HT-29 (cell line): Measurements from ENCODE around the gene NDUFB10. TPM values are rescaled to one million over a fixed set of nuclear protein-coding genes. Genes with fewer than 3 reads are reported as not detected.
"Not testable (repeated sequence)": the region's sequence is repeated elsewhere in the genome, so short reads cannot be mapped to it uniquely, and the experiment has no call there.

Experiments
- DNase-seq: peaks from one replicate; pipeline ENCODE4 v3.0.0-alpha.2; 2015; ENCODE audit warnings: low spot score
- total RNA-seq: library from RNA; depleted of rRNA; stranded (reverse); fragments of >200 nt; shearing (Covaris generic); gene quantifications from 2 replicates; pipeline ENCODE4 v1.2.3, GENCODE V29; 2014; rRNA removed

Gene NDUFB10
- 415 and 426 TPM in 2 replicates for total RNA-seq

DNA sequence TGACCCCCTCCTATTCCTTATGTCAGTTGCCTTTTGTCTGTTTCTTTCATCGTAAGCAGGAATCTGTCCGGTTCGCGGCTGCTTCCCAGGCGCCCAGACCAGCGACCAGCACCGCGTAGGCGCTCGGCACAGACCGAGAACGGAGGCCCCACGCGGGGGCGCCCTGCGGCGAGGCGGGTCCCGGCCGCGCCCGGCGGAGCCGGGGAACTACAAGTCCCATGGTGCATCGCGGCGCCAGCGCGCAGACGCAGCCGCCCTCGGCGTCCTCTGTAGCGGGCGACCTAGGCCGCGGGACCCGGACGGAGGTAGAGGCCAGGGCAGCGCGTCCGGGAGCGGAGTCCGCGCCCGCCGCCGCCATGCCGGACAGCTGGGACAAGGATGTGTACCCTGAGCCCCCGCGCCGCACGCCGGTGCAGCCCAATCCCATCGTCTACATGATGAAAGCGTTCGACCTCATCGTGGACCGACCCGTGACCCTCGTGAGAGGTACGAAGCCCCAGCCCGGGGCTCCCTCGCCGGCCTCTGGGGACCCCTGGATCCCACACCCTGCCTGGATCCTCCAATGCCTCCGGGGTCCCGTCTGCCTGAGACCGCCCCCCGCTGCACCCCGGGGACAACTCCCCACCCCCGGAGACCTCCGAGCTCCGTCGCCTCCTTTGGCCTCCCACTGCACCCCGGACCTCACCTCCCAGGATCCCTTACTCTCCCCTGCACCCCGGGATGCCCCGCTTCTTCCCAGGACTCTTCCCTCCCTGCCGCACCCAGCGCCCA, at the start of gene NDUFB10:
TSS of gene NDUFB10 (plus strand) at position 270 of the 771 bp plus-strand sequence. CDS start at position 357, 87 bp downstream.
- DNase-seq = peak; percentile 94

DNA sequence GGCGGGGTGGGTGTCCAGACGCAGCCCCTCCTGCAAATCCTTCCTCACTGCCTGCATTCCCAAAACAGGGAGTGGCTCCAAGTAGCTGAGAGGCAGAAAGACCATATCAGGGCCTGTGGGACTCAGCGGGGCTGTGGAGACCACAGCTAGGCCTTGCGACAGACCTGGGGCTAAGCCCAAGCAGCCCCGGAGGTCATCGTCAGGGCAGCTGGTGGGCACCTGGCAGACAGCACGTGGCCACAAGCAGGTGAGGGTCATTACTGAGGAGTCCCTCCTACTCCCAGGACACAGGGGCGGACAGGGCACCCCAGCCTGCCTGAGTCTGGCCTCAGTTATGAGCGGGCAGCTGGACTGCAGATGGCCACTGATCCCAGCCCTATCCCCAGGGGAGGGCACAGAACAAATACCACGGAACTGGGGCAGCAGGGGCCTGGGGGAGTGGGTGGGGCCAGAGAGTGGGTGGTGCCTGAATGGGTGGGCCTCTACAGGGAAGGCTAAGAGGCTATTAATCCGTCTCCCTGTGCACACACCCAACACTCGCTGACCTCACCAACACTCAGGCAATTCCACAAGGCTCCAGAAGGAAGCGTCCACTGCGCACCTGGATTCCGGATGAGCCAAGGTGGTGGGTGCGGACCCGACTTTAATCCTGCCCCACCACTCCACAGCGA, 49.6 kb upstream of the NDUFB10 start:
- peak; percentile 11 for DNase-seq

DNA sequence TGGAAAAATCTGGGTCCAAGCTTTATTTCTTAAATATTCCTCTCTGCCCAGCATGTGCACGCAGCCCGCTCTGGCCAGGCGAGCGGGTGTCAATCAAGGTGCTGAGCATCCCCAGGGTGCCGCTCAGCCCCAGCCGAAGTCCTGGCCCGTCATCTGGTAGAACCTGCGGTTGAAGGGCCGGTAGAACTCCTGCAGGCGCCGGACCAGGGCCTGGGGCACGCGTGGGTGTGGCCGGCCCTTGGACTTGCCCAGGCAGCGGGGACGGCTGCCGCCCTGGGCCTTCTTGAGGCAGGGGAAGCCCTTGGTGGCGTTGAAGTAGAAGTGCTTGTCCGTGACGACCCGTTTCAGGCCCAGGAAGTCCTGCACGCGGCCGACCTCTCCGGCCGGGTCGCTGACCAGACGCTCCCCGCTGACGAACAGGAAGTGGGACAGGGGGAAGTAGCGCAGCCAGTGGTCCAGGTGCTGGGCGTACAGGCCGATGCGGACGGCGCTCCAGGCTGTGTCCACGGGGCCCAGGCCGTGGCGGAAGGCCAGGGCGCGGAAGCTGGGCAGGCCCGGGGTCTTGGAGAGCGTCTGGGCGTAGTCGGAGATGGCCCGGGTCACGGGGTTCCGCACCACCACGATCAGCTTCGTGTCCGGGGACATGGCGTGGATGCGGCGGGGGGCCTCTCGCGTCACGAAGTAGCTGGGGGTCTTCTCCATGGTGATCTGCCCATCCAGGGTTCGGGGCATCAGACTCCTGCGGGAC, 47.7 kb upstream of the NDUFB10 start:
- DNase-seq = no peak

DNA sequence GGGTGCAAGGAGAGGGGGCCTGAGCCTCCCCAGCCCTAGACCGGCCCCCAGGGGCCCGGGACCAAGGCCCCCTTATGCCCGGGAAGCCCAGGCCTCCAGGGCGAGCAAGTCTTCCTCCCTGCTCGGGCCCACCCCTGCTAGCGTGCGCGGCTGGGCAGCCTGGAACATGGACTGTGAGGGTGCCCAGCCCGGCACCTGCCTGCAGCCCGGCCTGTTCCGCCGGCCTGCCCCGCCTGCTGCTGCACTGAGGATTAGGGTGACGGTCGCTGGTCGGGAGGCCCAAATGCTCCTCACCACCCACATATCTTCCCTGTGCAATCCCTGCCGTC, 47.2 kb upstream of the NDUFB10 start:
- DNase-seq = no peak

DNA sequence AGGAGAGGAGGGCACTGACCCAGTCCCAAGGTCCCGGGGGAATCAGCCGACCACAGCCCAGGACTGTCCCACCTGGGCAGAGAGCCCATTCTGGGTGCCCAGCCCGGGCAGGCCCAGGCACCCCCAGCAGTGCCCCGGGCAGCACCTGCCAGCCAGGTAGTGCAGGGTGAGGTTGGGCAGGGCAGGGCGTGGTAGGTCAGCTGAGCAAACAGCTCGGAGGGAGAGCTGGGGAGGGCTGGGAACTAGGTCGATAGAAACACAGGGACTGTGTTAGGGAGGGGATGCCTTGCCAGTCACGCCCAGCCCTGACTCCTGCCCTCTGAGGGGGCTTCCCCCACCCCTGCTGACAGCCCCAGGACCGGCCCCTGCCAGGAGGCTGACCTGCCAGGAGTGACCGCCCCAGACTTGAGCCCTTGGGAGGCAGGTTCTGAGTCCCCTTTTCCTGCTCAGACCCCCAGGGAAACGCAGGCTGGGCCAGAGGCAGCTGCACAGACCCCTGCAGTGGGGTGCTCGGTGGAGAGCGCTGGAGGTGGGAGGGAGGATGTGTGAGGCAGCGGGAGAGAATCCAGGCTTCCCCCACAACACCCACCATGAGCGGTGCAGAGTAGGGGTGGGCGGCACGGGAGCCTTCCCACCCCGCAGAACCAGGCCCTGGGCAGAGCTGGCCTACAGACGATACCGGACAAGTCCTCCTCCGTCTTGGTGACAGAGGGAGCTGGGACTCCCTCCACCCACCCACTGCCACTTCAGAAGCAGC, 45.8 kb upstream of the NDUFB10 start:
- peak; percentile 50 for DNase-seq

DNA sequence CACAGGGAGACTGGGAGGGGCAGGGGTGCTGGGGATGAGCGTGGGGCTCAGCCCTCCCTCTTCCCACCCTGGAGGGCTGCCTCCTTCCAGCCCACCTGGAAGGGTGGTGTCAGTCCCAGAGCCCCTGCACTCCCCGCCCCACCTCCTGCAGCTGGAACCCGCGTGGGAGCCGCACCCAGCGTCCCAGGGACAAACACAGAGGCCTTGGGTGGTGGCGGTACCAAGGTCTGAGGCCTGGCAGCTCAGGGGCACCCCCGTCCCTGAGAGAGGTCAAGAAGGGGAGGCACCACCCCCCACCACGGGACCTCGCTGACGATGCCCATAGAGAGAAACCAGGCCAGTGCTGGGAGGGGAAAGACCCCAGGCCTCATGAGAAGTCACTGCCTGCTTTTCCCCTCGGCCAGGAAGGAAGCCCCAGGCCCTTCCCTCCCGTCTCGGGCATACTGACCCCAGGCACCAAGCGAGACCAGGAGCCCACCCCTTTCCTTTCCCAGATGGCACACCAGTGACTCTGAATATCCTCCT, 45.2 kb upstream of the NDUFB10 start:
- no peak for DNase-seq

DNA sequence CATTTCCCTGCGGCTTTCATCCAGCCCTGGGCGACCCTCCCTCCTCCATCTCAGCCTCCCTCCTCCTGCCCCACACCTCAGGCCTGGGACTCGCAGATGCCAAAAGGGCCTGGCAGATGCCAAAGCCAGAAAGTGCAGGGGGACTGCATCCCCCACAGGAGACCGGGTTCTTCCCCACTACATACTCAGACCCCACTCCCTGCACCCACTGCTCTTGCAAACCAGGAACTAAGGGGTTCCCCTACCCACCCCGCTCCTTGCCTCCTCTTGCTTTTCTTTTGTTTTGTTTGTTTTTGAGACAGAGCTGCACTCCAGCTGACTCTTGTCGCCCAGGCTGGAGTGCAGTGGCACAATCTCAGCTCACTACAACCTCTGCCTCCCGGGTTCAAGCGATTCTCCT, 44.4 kb upstream of the NDUFB10 start:
- no peak for DNase-seq

DNA sequence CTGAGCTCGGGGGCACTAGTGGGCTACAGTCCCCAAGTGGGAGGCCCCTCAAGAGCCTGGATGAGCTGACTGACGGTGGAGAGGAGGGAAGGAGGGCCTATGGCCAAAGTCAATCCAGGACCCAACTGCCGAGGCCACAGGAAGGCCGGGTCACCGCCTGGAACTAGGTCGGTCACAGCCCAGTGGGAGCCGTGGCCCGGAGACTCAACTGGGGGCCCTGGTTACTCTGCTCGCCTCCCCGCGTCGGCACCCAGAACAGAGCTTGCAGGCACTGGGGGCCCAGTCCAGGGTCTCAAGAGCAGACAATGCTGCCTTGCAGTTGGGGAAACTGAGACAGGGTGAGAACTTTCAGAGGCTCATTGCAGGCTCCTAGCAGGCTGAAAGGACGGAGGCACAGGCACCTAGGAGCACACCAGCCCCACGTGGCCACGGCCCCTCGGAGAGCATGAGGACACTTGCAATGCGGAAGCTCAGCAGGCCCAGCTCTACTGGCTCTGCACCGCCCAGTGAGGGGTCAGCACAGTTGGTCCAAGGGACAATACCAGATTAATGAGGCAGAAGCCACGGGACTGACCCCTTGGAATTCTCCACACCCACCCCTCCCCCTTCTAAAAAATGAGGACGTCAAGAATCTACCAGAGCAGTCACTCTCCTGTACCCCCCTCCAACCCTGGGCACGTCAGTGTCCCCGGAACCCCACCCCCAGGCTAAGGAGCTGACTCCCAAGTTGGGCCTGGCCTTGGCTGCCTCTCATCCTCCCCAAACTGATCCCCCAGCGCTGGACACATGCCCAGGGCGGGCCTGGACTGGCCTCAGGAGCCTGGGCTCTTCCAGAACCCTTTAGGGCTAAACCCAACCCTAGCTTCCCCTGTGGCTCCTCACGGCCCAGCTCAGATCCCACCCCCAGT, 43.4 kb upstream of the NDUFB10 start:
- no peak for DNase-seq

DNA sequence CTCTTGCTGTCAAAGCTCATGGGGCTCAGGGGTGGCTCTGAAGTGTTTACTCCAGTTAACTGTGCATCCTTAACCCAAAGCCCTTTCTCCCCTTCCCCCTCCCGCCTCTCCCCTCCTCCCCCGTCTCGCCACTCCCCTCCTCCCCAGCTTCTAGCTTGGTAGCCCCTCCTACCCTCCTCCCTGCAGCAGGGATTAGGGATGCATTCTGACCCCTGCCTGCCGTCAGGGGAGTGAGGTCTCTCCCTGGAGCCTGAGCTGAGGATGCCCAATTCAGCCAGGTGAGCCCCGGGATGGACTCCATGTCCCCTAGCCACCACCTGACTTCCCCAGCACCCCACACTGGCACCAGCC, 42.7 kb upstream of the NDUFB10 start:
- DNase-seq = no peak

DNA sequence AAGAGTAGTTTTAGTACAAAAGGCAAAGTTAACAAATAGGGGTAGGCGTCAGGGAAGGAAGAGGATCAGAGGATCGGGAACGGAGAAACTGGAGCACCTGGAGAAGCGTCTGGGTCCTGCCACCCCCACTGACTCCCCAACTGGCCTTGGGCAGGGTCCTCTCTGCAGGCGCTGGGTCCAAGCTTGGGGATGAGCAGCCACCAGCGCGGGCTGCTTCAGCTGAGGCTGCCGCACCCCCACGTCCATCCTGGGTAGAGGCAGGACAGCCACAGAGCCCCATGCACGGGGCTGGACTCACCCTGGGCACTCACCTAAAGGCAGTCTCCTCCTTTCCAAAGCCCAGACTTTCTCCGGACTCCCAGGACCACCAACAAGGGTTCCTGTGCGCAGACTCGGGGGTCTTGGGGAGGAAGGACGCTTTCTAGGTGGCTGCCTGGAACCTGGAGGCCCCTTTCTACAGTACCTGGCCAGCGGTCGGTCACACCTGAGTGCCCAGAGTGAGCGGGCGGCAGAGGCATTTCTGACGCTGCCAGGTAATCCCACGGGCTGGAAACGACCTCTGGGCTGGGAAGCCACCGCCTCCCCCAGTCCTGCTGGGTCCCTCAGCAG, 42.2 kb upstream of the NDUFB10 start:
- DNase-seq = no peak

DNA sequence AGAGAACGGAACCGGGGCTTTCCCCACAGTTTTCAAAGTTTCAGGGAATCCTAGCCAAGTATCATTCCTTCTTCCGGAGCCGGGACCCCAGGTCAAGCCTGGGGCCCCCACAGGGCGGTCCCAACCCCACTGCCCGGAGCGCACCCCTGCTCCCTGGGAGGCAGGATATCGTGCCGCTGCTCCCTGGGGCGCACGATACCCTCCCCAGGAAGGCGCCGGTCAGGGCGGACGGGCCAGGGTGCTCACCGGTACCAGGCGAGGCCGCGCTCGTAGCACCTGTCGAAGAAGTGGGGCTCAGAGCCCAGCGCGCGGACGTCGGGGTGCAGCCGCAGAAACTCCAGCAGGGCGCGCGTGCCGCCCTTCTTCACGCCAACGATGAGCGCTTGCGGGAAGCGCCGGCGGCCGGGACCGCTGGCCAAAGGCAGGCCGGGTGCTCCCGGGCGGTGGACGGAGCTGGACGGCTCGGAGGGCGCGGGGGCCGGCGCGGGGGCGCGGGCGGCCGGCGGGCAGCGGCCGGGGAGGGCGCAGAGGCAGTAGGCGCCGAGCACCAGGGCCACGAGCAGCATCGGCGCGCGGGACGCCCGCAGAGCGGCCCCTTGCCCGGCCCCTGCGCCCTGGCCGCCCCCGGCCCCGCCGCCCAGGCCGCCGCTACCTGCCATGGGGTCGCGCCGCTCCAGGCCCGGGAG, 41.5 kb upstream of the NDUFB10 start:
- DNase-seq = no peak

DNA sequence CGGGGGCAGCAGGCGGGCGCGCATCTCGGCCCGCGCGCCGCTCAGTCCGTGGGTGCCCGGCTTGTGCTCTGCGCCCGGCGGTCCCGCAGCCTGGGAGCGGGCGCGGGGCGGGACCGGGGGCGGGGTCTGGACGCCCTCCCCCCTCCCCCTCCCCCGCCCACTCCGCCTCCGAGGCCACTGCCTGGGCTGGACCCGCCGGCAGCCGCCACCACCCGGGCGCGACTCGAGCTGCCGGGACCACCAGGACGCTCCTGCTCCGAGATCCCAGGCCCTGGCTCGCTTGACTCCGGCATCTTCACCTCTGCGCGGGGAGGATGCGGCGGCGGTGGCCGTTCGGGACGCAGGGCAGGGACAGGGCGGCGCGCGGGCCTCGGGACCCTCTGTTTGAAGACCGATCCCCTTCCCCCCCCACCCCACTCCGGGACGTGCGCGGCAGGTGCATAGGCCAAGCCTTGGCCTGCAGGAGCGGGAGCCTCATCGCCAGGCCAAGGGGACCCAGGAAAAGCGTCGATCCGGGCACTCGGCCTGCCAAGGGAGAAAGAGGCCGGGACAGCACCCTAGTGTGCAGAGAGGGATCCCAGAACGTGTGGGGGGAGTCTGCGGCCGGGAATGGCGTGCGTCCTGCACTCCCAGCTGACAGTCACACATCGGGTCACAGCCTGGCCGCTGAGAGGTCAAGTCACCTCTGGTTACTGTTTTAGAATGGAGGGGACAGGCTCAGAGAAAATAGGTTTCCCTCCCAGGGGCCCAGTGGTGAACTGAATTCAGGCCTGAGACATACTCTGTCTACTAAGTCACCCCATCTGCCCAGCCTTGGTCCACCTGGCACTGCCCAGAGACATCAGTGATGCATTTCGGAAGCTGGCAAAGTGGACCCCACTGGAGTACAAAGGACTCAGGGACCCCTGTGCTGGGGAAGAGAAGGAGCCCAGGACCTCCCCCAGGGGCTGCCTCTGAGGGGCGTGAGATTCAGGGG, 40.7 kb upstream of the NDUFB10 start, which contains the start of gene HS3ST6:
TSS of gene HS3ST6 (minus strand) at position 65 of the 976 bp plus-strand sequence. CDS start 92 bp downstream, outside the sequence.
- no peak for DNase-seq

DNA sequence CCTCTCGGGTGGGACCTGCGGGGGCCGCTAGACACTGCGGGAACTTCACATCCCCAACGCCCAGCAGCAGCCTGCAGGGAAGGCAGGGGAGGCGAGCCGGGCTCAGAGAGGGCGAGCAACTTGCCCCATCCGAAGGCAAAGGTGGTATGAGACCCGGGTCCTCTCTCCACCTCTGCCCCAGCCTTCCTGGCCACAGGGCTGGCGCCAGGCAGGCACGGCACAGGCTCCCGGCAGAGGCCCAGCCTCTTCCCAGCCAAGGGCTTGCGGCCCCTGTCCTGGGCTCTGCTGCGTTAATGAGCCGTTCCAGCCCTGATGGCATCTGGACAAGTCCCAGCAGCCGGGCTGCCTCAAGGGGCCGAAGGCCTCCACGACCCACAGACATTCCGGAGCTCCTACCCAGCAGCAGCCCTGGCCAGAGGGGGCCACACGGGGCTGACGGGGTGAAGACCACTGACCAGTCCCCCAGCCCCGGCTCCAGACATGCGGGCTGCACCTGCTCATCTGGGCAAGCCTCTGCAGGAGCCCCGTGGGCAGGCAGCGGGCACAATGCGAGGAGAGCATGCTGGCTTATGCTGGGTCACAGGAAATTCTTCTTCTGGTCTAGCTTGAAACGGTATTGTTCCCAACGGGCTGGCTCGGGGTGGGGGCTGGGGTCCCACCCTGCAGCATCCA, 39.9 kb upstream of the NDUFB10 start:
- no peak for DNase-seq

DNA sequence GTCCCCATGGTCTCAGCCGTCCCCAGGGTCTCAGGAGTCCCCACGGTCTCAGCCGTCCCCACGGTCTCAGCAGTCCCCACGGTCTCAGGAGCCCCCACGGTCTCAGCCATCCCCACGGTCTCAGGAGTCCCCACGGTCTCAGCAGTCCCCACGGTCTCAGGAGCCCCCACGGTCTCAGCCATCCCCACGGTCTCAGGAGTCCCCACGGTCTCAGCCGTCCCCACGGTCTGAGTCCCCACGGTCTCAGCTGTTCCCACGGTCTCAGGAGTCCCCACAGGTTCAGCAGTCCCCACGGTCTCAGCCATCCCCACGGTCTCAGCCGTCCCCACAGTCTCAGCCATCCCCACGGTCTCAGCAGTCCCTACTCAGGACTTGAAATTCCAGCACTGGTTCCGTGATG, 39.2 kb upstream of the NDUFB10 start:
- DNase-seq = not testable (repeated sequence)

DNA sequence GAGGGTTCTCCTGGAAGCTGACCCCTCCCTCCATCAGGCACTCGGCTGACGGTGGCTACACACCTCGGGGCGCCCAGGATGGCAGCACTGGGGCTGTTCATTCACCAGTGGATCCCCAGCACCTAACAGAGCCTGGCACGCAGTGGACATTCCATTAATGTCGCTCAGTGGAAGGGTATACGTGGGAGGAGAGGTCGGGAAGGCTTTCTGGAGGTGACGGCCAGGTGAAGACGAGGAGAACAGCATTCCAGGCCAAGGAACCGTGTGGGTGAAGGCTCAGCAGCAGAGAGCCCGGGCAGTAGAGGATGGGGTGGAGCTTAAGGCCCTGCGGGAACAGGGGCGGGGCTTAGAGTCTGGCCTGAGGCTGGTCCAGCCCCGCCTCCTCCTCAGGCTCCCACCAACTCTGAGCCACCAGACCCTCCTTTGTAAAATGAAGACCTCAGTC, 38.6 kb upstream of the NDUFB10 start:
- peak; percentile 54 for DNase-seq

DNA sequence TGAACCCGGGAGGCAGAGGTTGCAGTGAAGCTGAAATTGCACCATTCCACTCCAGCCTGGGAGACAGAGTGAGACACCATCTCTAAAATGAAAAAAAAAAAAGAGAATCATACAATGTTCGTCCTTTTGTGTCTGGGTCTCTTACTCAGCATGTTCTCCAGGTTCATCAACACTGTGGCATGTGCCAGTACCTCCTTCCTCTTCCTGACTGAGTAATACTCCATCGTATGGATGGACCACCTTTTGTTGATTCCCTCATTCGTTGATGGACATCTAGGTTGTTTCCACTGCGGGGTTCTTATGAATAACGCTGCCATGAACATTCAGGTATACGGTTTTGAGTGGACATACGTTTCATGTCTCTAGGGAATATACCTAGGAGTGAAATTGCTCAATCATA, 37.0 kb upstream of the NDUFB10 start:
- DNase-seq = no peak

DNA sequence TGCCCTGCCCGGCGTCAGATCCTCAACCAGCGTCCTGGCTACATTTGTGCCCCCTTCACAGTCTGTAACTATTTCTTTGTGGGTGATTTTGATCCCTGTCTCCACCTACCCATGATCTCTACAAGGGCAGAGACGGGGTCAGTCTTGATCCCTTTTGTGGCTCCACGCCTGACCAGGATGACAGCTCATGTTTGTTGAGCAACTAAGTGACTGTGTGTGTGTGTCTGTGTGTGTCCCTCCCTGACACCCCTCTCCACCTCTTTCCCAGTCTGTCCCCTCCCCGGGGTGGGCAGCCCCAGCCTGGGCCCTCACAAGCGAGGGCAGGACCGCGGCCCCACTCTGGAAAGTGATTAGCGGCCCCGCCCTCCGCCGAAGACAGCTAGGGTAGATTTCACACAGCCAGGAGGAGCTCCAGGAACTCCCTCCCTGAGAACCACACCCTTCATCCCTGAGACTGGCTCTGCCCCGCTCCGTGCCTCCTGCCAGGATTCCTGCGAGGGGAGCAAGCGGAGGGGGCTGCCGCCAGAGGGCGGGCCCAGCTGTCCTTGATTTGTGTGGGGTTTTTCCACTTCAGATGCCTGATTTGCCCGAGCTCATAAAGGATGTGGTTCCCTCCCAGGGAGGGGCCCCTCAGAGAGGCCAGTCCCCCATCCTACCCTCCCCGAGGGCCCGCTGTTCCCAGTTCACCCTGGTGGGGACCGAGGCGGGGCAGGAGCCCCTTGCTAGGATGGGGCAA, 35.9 kb upstream of the NDUFB10 start:
- DNase-seq = peak; percentile 28
